Fibroblast of gingiva (primary cell): Measurements from ENCODE around the gene RUNX2.
A peak's percentile ranks its signal among the peaks of the same experiment; 100 is the strongest.
"Not testable (repeated sequence)": the region's sequence is repeated elsewhere in the genome, so short reads cannot be mapped to it uniquely, and the experiment has no call there.

Experiments
- DNase-seq: peaks from one replicate; pipeline ENCODE4 v3.0.0-alpha.2; 2011; ENCODE audit warnings: low read depth

The RUNX2 gene

GRCh38 chr6:45457141-45457540 lies 129.0 kb downstream of the RUNX2 start:
- no peak for DNase-seq

- DNase-seq: no peak
Observed at GRCh38 chr6:45458672-45459071, 130.5 kb downstream of the RUNX2 start.

GRCh38 chr6:45460166-45460565 lies 132.0 kb downstream of the RUNX2 start:
- DNase-seq: no peak

GRCh38 chr6:45461486-45461885 lies 133.4 kb downstream of the RUNX2 start:
- DNase-seq: no peak

- DNase-seq: no peak
Observed at GRCh38 chr6:45462190-45463134, 134.3 kb downstream of the RUNX2 start.

GRCh38 chr6:45464685-45465084 lies 136.6 kb downstream of the RUNX2 start:
- DNase-seq: no peak

GRCh38 chr6:45466686-45467085 lies 138.6 kb downstream of the RUNX2 start:
- no peak for DNase-seq

GRCh38 chr6:45467417-45467816 lies 139.3 kb downstream of the RUNX2 start:
- not testable (repeated sequence) for DNase-seq

- DNase-seq: no peak
Observed at GRCh38 chr6:45467853-45468252, 139.7 kb downstream of the RUNX2 start.

GRCh38 chr6:45469663-45470062 lies 141.5 kb downstream of the RUNX2 start:
- DNase-seq: peak; percentile 68

- DNase-seq: peak; percentile 50
Observed at GRCh38 chr6:45470131-45470738, 142.1 kb downstream of the RUNX2 start.

GRCh38 chr6:45472382-45472781 lies 144.3 kb downstream of the RUNX2 start:
- peak; percentile 78 for DNase-seq

- no peak for DNase-seq
Observed at GRCh38 chr6:45473121-45473993, 145.2 kb downstream of the RUNX2 start.

GRCh38 chr6:45474376-45474775 lies 146.2 kb downstream of the RUNX2 start:
- no peak for DNase-seq

GRCh38 chr6:45476341-45476740 lies 148.2 kb downstream of the RUNX2 start:
- DNase-seq: no peak

GRCh38 chr6:45477278-45477677 lies 149.1 kb downstream of the RUNX2 start:
- DNase-seq: no peak

GRCh38 chr6:45477790-45478189 lies 149.7 kb downstream of the RUNX2 start:
- DNase-seq: no peak

- DNase-seq: no peak
Observed at GRCh38 chr6:45478240-45478639, 150.1 kb downstream of the RUNX2 start.

- peak; percentile 96 for DNase-seq
Observed at GRCh38 chr6:45479834-45480751, 152.0 kb downstream of the RUNX2 start.

- DNase-seq: peak; percentile 45
Observed at GRCh38 chr6:45480752-45481415, 152.8 kb downstream of the RUNX2 start.

GRCh38 chr6:45483021-45483420 lies 154.9 kb downstream of the RUNX2 start:
- DNase-seq: peak; percentile 100
